HG03045 (cell line): ENCODE data around the gene GSS.
A peak's percentile ranks its signal among the peaks of the same experiment; 100 is the strongest.

Experiments
- ATAC-seq: cut with Tn5 transposase; IDR thresholded peaks from one replicate; pipeline ENCODE4 v1.9.1; 2021; ENCODE audit warnings: mild to moderate bottlenecking, moderate library complexity; ENCODE audit not compliant: unreplicated experiment

GSS gene

DNA sequence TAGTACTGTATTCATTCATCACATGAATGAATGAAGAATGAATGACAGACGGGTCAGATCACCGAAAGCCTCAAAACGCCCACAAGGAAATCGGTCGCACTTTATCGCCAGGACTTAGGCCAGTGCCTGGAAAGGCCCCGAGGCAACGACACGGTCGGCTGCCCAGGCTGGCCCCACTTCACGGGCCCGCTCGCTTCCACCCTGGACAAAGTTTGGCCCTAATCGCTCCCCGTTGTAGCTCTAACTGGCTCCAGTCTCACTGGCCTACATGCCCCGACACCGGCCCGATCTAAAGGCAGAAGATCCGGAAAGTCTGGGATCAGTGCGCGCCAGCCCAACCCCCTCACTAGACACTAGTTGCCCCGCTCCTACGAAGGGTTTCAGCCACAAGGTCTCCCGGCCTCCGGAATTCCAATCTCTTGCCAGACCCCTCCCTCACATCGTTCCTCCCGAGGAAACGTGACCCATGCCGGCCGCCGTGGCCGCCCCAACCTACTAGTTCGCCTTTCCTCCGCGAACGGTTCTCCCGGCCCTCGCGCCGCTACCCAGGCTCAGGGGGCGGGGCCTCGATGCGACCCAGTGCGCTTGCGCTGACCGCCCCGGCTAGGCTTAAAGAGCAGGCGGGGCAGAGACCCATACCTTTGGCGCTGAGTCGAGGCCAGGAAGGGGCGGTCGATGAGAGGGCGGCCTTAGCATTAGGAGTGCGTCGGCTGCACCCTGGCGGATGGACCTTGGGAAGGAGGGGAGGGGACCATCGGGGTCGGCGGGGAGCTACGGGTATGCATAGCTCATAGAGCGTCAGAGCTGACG, at the start of gene GSS, which contains the start of gene MYH7B:
Gene GSS, minus strand, starts transcription at position 576 of the 810 bp plus-strand sequence. CDS start 3,954 bp downstream, outside the sequence.
Gene MYH7B, plus strand, starts transcription at position 638 of the 810 bp plus-strand sequence. CDS start 22,138 bp downstream, outside the sequence.
- ATAC-seq: peak; percentile 86

DNA sequence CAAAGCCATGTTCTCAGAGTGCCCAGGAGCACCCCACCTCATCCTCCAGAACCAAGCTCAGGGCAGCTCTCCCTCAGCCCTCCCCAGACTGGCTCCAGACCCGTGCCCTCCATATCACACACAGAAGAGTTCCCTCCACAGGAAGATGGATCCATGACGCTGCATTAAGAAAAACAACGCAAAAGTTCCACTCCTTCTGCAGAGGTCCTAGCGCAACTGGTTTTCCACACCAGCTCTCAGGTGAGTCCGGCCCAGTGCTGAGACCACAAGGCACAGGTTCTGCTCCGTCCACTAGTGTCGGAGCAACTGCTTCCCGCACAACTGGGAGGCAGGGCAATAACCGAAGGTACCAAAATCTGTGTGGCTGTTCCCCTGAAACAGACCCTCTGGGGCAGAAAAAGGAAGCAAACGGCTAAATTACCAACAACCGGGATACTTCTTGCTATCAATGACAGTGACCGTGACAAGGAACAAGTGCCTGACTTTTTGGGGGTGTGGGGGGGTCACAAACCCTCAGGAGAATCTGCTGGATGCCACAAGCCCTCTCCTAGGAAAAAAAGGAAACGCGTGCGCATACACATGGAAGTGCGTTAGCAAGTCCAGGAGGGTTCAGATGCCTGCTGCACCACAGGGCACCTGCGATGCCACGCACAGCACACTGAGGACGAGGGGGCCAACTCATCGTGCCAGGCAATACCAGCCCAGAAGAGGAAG, 49.3 kb upstream of the GSS start:
- no peak for ATAC-seq

DNA sequence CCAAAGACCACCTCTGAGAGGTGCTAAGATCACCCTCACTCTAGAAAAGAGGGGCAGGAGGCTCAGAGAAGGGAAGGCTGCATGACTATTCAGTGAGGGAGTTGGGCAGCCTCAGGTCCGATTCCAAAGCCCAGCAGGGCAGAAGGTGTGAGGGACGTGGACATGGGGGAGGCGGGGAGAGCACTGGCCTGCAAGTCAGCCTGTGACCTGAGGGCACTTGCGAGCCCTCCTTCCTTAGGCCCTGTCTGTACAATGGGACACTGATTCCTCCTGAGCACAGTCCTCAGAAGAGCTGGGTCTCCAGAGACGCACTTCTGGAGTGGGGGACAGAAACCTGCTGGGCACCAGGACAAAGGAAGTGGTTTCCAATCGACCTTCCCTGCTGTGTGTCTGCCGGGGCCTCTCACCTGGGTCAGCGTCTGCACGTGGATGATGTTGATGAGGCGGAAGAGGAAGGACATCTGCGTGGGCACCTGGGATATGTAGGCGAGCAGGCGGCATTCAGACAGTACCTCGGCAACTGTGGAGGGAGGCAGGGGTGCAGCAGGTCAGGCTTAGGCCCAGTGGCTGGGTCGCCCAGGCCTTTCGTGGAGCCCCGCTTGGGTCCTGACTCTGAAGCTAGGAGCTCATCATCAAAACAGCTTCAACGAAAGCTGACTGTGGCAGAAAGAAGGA, 48.6 kb upstream of the GSS start:
- ATAC-seq: no peak

DNA sequence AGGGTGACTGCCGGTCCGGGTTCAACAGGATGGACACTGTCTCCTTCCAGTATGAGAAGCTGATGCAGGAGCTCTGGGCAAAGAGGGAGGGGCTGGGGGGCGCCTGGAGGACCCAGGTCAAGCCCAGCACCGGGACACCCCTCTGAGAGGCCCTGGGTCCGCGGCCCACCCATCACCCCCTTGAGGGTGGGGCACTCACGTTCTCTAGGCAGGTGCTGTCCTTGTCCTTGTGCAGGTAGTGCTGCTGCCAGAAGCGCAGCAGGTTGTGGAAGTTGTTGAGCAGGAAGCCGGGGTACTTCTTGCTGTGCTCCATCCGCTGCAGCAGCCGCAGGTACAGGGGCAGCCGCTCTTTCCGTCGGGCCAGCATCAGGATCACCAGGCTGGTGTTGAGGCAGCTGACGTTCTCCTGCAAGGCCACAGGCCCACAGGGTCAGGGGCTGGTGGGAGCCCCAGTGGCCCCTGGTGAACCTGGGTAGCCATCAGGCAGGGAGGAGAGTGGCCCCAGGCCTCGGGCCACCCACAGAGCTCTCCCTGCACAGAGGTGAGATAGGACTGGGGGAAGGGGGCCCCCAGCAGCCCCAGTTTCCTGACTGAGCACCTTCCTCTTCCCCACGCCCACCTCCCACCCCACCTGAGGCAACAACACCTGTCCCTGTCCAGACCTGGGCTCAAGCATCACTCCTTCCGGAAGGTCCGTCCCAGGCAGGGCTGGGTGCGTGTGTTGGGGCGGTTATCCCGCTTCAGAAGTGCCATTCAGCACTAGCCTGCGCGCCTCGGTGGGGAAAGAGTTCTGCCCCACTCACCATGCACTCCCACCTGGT, 47.8 kb upstream of the GSS start:
- ATAC-seq: no peak

DNA sequence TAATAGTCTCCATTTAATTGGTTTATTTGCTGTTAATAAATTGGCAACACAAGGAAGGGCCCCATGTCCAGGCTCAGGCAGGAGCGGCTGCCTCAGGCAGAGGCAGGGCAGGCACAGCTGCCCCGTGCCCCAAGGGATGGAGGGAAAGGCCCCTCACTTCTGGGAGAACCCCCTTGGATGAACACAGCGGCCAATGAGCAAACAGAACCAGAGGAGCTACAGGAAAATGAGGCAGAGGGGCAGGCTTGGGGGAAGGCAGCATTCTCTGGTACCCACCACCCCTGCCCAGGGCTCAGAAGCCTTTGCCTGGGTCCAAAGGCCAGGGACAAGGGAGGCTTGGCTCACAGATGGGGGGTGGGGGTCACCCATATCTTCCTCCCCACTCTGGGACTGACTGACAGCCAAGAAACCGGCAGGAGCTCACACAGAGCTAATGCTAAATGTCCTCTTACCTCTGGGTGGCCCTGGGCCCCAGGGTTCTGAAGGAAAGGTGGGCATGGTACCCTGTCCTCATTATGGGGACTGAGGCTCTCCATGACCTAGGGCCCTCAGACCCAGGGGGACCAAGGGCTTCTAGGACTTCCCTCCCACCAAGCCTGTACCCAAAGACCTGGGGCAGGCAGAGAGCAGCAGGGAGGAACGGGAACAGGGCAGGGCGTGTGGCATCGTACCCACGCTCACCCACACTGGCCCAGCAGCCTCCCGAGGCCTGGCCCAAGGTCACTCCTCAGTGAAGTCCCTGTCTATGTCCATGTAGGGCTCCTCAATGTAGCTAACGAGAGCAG, 47.0 kb upstream of the GSS start:
- ATAC-seq: no peak

DNA sequence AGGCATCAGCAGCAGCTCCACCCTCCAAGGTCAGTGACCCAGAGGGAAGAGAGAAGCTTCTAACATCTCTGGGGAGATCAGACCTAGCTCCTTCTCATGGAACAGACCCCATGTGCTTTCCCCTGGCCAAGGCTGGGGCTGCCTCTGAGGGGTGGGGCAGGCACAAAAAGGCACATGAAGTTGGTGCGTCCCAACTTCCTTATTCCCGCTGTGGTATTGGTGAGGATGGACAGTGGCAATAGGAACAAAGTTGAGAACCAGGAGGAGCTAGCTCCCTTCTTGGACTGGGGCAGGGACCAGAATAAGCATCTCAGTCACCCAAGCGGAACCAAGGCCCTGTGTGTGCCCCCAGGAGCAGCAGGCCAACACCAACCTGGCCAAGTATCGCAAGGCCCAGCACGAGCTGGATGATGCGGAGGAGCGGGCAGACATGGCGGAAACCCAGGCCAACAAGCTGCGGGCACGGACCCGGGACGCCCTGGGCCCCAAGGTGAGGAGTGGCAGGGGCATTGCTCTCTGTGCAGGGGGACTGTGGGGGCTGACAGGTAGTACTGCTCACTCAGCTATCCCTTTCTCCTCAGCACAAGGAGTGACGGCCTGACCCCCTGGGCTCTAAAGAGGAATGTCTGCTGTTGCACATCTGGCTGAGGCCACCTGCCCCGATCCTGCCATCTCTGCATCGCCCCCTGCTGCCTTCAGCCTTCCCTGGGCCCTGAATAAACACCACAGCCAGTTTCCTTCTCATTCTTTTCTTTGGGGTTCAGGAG, 46.2 kb upstream of the GSS start:
- ATAC-seq: no peak

DNA sequence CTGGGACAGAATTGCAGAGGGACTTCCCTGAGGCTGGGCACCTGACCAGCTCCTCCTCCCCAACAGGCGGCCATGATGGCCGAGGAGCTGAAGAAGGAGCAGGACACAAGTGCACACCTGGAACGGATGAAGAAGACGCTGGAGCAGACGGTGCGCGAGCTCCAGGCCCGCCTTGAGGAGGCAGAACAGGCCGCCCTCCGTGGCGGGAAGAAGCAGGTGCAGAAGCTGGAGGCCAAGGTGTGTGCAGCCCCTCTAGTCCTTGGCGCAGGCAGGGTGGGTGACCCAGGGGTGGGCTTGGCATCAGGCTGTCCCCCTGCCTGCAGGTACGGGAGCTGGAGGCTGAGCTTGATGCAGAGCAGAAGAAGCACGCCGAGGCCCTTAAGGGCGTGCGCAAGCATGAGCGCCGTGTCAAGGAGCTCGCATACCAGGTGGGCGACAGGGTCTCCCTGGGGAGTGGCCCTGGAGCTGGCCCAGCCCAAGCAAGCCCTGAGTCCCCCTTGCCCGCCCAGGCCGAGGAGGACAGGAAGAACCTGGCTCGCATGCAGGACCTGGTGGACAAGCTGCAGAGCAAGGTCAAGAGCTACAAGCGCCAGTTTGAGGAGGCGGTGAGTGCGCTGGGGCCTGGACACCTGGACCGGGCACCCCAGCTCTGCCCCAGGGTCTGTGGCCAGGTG, 45.5 kb upstream of the GSS start:
- no peak for ATAC-seq

DNA sequence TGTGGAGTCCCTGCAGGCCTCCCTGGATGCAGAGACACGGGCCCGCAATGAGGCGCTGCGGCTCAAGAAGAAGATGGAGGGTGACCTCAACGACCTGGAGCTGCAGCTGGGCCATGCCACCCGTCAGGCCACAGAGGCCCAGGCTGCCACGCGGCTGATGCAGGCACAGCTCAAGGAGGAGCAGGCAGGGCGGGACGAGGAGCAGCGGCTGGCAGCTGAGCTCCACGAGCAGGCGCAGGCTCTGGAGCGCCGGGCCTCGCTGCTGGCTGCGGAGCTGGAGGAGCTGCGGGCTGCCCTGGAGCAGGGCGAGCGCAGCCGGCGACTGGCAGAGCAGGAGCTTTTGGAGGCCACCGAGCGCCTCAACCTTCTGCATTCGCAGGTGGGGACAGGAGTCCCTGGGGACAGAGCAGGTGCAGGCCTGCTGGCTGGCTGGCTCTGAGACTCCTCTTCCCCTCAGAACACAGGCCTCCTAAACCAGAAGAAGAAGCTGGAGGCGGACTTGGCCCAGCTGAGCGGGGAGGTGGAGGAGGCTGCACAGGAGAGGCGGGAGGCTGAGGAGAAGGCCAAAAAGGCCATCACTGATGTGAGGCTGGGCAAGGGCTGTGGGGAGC, 44.8 kb upstream of the GSS start:
- no peak for ATAC-seq

DNA sequence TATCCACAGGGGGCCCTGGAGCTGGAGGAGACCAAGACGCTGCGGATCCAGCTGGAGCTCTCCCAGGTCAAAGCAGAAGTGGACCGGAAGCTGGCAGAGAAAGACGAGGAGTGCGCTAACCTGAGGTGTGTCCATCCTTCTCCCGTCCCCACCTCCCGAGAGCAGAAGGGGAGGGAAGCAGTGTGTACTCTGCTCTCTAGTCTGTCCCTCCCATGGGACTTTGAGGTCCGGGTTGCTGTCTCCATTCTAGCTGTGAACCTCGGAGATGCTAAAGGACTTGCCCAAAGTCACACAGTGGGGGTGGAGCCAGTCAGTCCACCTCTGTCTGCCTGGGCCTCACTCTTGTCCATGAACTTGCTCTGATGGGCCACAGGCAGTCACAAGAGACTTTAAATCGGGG, 44.2 kb upstream of the GSS start:
- no peak for ATAC-seq

DNA sequence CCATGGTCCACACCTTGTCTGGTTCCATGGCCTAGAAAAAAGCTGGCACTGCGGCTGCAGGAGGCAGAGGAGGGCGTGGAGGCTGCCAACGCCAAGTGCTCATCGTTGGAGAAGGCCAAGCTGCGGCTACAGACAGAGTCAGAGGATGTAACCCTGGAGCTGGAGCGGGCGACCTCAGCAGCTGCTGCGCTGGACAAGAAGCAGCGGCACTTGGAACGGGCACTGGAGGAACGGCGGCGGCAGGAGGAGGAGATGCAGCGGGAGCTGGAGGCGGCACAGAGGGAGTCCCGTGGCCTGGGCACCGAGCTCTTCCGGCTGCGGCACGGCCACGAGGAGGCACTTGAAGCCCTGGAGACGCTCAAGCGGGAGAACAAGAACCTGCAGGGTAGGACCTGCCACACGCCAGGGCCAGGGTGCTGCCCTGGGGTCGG, 43.4 kb upstream of the GSS start:
- no peak for ATAC-seq

DNA sequence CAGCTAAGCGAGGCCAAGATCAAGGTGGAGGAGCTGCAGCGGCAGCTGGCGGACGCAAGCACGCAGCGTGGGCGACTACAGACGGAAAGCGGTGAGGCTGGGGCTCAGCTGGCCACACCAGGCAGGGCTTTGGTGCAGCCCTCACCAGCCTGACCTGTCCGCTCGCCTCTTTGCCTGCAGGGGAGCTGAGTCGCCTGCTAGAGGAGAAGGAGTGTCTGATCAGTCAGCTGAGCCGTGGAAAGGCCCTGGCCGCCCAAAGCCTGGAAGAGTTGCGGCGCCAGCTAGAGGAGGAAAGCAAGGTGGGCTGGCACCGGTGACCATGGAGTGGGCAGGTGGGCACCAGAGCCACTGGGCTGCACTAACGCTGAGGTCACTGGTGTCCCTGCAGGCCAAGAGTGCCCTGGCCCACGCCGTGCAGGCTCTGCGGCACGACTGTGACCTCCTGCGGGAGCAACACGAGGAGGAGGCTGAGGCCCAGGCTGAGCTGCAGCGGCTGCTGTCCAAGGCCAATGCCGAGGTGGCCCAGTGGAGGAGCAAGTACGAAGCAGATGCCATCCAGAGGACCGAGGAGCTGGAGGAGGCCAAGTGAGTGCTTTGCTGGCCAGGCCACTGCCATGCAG, 42.8 kb upstream of the GSS start:
- no peak for ATAC-seq

DNA sequence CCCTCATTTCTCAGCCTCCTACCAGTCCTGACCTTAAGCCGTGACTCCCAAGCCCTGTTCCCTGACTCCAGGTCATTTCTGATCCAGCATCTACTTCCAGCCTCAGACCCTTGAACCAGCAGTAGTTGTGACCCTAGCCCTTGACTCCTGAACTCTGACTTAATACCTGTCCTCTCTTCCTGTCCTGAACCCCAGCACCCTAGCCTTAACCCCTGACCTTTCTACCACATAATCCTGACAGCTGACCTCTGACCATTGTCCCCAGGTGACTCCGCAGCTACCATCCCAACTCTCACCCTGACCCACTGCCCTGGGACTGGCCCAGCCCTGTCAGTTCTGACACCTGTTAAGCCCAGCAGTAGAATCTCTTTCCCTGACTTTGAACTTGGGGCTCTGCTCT, 42.2 kb upstream of the GSS start:
- ATAC-seq: no peak

DNA sequence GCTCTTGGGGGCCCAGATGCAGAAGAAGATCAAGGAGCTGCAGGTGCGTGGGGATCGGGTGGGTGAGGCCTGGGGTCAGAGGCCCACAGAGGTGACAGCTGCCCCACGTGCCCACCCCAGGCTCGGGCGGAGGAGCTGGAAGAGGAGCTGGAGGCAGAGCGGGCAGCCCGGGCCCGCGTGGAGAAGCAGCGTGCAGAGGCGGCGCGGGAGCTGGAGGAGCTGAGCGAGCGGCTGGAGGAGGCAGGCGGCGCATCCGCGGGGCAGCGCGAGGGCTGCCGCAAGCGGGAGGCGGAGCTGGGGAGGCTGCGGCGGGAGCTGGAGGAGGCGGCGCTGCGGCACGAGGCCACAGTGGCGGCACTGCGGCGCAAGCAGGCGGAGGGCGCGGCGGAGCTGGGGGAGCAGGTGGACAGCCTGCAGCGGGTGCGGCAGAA, 41.5 kb upstream of the GSS start:
- no peak for ATAC-seq

DNA sequence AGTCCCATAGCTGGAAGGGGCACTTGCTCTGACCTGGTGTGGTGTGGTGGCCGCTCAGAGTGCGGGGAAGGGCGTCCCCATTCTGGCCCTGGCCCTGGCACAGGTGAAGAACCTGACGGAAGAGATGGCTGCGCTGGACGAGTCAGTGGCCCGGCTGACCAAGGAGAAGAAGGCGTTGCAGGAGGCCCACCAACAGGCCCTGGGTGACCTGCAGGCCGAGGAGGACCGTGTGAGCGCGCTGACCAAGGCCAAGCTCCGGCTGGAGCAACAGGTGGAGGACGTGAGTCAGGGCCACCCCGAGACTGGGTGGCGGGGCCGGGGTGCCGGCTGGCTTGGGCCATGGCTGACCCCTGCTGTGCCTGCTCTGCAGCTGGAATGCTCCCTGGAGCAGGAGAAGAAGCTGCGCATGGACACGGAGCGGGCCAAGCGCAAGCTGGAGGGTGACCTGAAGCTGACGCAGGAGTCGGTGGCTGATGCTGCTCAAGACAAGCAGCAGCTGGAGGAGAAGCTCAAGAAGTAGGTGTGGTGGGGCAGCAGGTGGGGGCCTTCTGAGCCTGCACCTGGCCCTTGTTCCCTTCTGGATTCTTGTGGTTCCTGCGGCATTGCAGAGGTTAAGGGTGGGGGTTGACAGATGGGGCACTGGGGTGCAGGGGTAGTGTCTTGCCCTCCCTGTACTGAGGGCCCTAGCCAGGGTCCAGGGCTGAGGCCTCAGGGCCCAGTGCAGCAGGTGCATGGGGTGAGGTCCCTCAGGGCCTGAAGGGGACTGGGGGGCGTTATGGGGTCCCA, 40.8 kb upstream of the GSS start:
- no peak for ATAC-seq

DNA sequence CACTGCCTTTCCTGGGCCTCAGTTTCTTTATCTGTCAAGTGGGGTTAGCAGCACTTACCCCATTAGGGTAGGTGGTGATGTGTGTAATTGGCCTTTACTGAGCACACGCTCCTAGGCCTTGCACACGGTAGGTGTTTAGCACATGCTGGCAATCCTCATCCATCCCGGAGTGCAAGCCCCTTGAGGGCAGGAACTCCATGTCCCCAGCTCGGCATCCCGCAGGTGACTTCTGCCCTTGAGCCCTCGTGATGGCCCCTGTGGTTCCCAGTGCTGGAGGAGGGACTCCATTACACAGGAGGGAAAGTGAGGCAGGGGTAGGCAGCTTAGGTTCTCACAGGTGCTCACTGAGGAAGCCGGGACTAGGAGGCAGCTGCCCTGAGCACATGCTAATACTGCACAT, 40.1 kb upstream of the GSS start:
- no peak for ATAC-seq

DNA sequence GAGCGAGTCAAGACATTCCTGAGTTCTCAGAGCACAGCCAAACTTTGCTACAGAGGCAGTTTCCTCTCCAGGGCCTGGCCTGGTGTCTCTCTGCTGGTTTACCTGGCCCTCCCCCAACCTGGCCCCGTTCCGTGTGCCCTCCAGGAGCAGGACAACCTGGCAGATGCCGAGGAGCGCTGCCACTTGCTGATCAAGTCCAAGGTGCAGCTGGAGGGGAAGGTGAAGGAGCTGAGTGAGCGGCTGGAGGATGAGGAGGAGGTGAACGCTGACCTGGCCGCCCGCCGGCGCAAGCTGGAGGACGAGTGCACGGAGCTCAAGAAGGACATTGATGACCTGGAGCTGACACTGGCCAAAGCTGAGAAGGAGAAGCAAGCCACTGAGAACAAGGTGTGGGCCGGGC, 39.6 kb upstream of the GSS start:
- no peak for ATAC-seq

DNA sequence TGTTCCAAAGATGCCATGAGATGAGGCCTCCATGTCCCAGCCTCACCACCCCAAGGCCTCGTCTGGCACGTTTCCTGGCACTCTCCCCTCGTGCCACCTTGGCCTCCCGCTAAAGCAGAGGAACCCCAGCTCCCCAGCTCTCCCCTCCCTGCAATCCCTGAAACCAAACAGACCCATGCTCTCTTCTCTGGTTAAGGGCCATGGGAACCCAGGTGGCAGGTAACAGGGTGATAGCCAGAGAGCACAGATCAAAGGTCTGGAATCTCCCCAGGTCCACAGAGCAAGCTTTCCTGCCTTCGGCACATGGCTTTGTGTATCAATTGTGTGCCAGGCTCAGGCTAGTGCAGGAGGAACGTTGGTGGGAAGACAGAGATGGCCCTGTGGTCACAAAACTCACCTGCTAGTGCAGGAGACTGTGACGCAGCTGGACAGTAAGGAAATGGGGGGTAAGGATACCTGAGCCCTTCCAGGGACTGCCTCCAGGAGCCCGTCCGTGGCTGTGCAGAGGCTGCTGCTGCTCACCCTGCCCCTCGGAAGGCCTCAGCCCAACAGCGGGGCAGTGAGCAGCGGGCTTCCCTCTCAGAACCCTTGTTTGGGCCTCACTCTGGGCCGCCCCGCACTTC, 39.0 kb upstream of the GSS start:
- no peak for ATAC-seq
